K562 (cell line): ENCODE data around the gene KCNJ14. TPM values are rescaled to one million over a fixed set of nuclear protein-coding genes. Genes with fewer than 3 reads are reported as not detected.

Experiments used
- ATAC-seq: fragments of 200-7000 bp; cut with Tn5 transposase; 3 replicates; pipeline ENCODE4 v1.9.1; 2020; ENCODE audit warnings: moderate library complexity
- BruUV-seq: library from RNA; stranded (reverse); fragments of 400-500 nt; replicated peaks from 2 replicates; lab custom pipeline; 2021; lab: Mats Ljungman, UMichigan
- CTCF ChIA-PET: fragments of 300-600 bp; formaldehyde crosslinking; extraction: SDS; loops from one replicate; lab custom pipeline; 2021; ENCODE audit warnings: low intra/inter-chr PET ratio; lab: Yijun Ruan, JAX
- POLR2A ChIA-PET: fragments of 300-600, 350-650 bp; sonication (Branson Sonifier 250); formaldehyde crosslinking; extraction: SDS; loops from one replicate; lab custom pipeline; 2021; ENCODE audit warnings: antibody characterized with exemption, inconsistent platforms; lab: Yijun Ruan, JAX
- DNase-seq, 4 experiments: peaks; one replicate each; pipeline versions ENCODE4 v3.0.0 to v3.0.0-alpha.2; 2011 to 2018; ENCODE audit warnings: low spot score in 3 of 4, mixed read lengths in 3 of 4; ENCODE audit errors: extremely low read depth in 1 of 4
- FAIRE-seq: peaks from 2 replicates; lab custom pipeline; 2011; peaks lifted over from hg19 to GRCh38; lab: Jason Lieb, UNC
- H2AFZ ChIP-seq: 2 replicates; pipeline ENCODE4 v1.6.0; 2011; ENCODE audit warnings: low read depth, low read length, control low read depth, inconsistent platforms
- H3K27ac ChIP-seq: fragments of 200-600 bp; 3 replicates; pipeline ENCODE4 v1.8.0; 2011; ENCODE audit warnings: low read depth, mild to moderate bottlenecking, control low read depth, inconsistent platforms, low read length, moderate library complexity, mixed read lengths; ENCODE audit errors: extremely low read depth
- H3K27me3 ChIP-seq, 2 experiments: fragments of 300-600 bp in 1 of 2; 2 replicates in 1 of 2; 3 replicates in 1 of 2; pipeline versions ENCODE4 v1.6.0 to v1.8.0; 2011; ENCODE audit warnings: inconsistent platforms in 2 of 2, low read length in 2 of 2, mild to moderate bottlenecking in 1 of 2, mixed read lengths in 1 of 2, moderate library complexity in 1 of 2; ENCODE audit not compliant: control insufficient read depth in 2 of 2, insufficient read depth in 2 of 2
- H3K36me3 ChIP-seq: fragments of 300-600 bp; 3 replicates; pipeline ENCODE4 v1.8.0; 2011; ENCODE audit warnings: mild to moderate bottlenecking, low read length, inconsistent platforms; ENCODE audit not compliant: control insufficient read depth, insufficient read depth
- H3K4me1 ChIP-seq, 2 experiments: fragments of 200-600 bp in 1 of 2; replicated peaks in 1 of 2; 2 replicates in 1 of 2; 3 replicates in 1 of 2; pipeline versions ENCODE4 v1.5.1 to v1.8.0; 2011; ENCODE audit warnings: inconsistent platforms in 2 of 2, low read length in 2 of 2, mild to moderate bottlenecking in 1 of 2, mixed read lengths in 1 of 2, moderate library complexity in 1 of 2; ENCODE audit not compliant: control insufficient read depth in 2 of 2, insufficient read depth in 2 of 2
- H3K4me2 ChIP-seq: 2 replicates; pipeline ENCODE4 v1.6.1; 2011; ENCODE audit warnings: low read length, control low read depth, inconsistent platforms, mixed read lengths; ENCODE audit not compliant: insufficient read depth
- H3K4me3 ChIP-seq: fragments of 200-600 bp; sonication (generic), shearing (Covaris generic); 2 replicates; pipeline ENCODE4 v1.5.1; 2016; ENCODE audit warnings: control low read depth, inconsistent platforms
- H3K79me2 ChIP-seq: fragments of 200-600 bp; 3 replicates; pipeline ENCODE4 v1.8.0; 2011; ENCODE audit warnings: low read length, inconsistent platforms; ENCODE audit not compliant: control insufficient read depth, insufficient read depth
- H3K9ac ChIP-seq, 2 experiments: 2 replicates each; pipeline versions ENCODE4 v1.6.0 to v1.6.1; 2011; ENCODE audit warnings: low read depth in 2 of 2, low read length in 2 of 2, control low read depth in 1 of 2, inconsistent platforms in 1 of 2, mild to moderate bottlenecking in 1 of 2, mixed read lengths in 1 of 2; ENCODE audit not compliant: insufficient read depth in 1 of 2
- H3K9me1 ChIP-seq: one replicate; pipeline ENCODE4 v1.6.0; 2011; ENCODE audit warnings: inconsistent platforms, mild to moderate bottlenecking, low read length, moderate library complexity; ENCODE audit not compliant: control insufficient read depth, insufficient read depth
- H3K9me3 ChIP-seq: replicated peaks from 2 replicates; pipeline ENCODE4 v1.5.1; 2011; ENCODE audit warnings: low read depth, low read length, inconsistent platforms; ENCODE audit not compliant: control insufficient read depth, insufficient read depth
- H4K20me1 ChIP-seq: replicated peaks from 2 replicates; pipeline ENCODE4 v1.6.1; 2011; ENCODE audit warnings: low read length, inconsistent platforms, mixed read lengths; ENCODE audit not compliant: control insufficient read depth, insufficient read depth
- CHAMP1 ChIP-seq: fragments of 450-650 bp; IDR thresholded peaks from 2 replicates; pipeline ENCODE4 v1.6.1; 2016; ENCODE audit warnings: mild to moderate bottlenecking
- CTBP1 ChIP-seq: fragments of 450-650 bp; IDR thresholded peaks from 2 replicates; pipeline ENCODE4 v1.6.1; 2016; ENCODE audit warnings: borderline replicate concordance
- KDM4B ChIP-seq, 2 experiments: fragments of 450-650 bp in 1 of 2; sonication (generic) in 1 of 2; IDR thresholded peaks; 2 replicates each; pipeline ENCODE4 v1.6.1; 2016 to 2017; ENCODE audit warnings: borderline replicate concordance in 2 of 2, antibody characterized with exemption in 1 of 2, low read depth in 1 of 2, mild to moderate bottlenecking in 1 of 2
- KLF1 ChIP-seq: fragments of 450-650 bp; IDR thresholded peaks from 2 replicates; pipeline ENCODE4 v1.6.1; 2016; ENCODE audit warnings: missing genetic modification characterization, missing compliant biosample characterization
- NFRKB ChIP-seq: fragments of 450-650 bp; IDR thresholded peaks from 2 replicates; pipeline ENCODE4 v1.6.1; 2016; ENCODE audit warnings: low read depth
- PHB ChIP-seq: fragments of 250-450 bp; sonication (Bioruptor Pico); IDR thresholded peaks from 2 replicates; pipeline ENCODE4 v1.5.0; 2021
- RBM22 ChIP-seq: fragments of 200-400 bp; formaldehyde crosslinking; IDR thresholded peaks from 2 replicates; pipeline ENCODE4 v1.6.1; 2018; ENCODE audit warnings: low read length, low read depth; ENCODE audit not compliant: poor library complexity, severe bottlenecking
- SAP30 ChIP-seq: fragments of 200-600 bp; sonication (generic); IDR thresholded peaks from 2 replicates; pipeline ENCODE4 v1.6.1; 2012; ENCODE audit warnings: borderline replicate concordance, low read depth, mild to moderate bottlenecking, moderate library complexity, low read length, control low read depth, inconsistent platforms; ENCODE audit not compliant: insufficient read depth, poor library complexity, severe bottlenecking
- SMARCC2 ChIP-seq: fragments of 450-650 bp; IDR thresholded peaks from 2 replicates; pipeline ENCODE4 v1.6.1; 2017; ENCODE audit warnings: antibody characterized with exemption, moderate library complexity, mild to moderate bottlenecking, low read depth
- ZBTB2 ChIP-seq: fragments of 450-650 bp; IDR thresholded peaks from 2 replicates; pipeline ENCODE4 v1.6.1; 2016; ENCODE audit warnings: antibody characterized with exemption
- ZBTB8A ChIP-seq: fragments of 450-650 bp; IDR thresholded peaks from 2 replicates; pipeline ENCODE4 v1.6.1; 2018; ENCODE audit warnings: mild to moderate bottlenecking, moderate library complexity; ENCODE audit not compliant: partially characterized antibody
- ZNF277 ChIP-seq: fragments of 250-450 bp; sonication (Bioruptor Pico); IDR thresholded peaks from 2 replicates; pipeline ENCODE4 v1.8.0; 2022; ENCODE audit warnings: inconsistent platforms, mild to moderate bottlenecking, moderate library complexity, borderline replicate concordance
- WGBS: fragments of 100-300 bp; shearing (Covaris generic); methylation state at CpG from one replicate; pipeline ENCODE4 v1.1.6; 2016; ENCODE audit warnings: low coverage, mixed read lengths; ENCODE audit not compliant: insufficient coverage; ENCODE audit errors: missing lambda C conversion rate; 5-methylcytosine and 5-hydroxymethylcytosine counted together
- in situ Hi-C: fragments of 300-500 bp; cut with MboI; formaldehyde crosslinking; loops from 4 replicates; pipeline ENCODE4 v1.15.0; 2018; ENCODE audit warnings: inconsistent platforms, mixed read lengths
- intact Hi-C: fragments of 100-400 bp; cut with micrococcal nuclease; formaldehyde crosslinking; loops from 2 replicates; pipeline ENCODE4 v1.14.2; 2022
- polyA plus RNA-seq, 8 experiments: library from polyadenylated mRNA; depleted of rRNA in 4 of 8; stranded (reverse) in 5 of 8; unstranded in 3 of 8; fragments of >200 nt; fragmentation: Nextera tagmentation in 2 of 8; fragmentation: Illumina TruSeq in 1 of 8; extraction: Ambion mirVana in 2 of 8; extraction: Trizol in 1 of 8; gene quantifications; 2 replicates each; pipeline versions ENCODE4 v1.2.1 to v1.2.3, GENCODE V29; 2011 to 2014; ENCODE audit warnings: inconsistent platforms in 1 of 8, missing spikeins in 1 of 8
- total RNA-seq, 7 experiments: library from RNA; depleted of rRNA in 6 of 7; stranded (reverse); fragments of >200 nt in 6 of 7; fragmentation: Illumina TruSeq in 2 of 7; extraction: Trizol in 2 of 7; gene quantifications; 2 replicates each; pipeline versions ENCODE4 v1.2.1 to v1.2.3, GENCODE V29; 2011 to 2021; ENCODE audit warnings: low replicate concordance in 1 of 7
- TF ChIP-seq, protein P1 (sequence below): fragments of 250-450 bp; sonication (Bioruptor Pico); IDR thresholded peaks from 2 replicates; pipeline ENCODE4 v1.5.0; 2021
- TF ChIP-seq, protein P2 (sequence below): sonication (generic); formaldehyde crosslinking; IDR thresholded peaks from 2 replicates; pipeline ENCODE4 v1.8.1; 2023; ENCODE audit warnings: mild to moderate bottlenecking, missing genetic modification reagents

Gene KCNJ14
- total and polyA plus RNA-seq, 9 of the 15 experiments (the other 6 are each of a cell fraction or from before 2014, with no cell fraction given): 0.15 to 1.6 (median 0.49) TPM

DNA sequence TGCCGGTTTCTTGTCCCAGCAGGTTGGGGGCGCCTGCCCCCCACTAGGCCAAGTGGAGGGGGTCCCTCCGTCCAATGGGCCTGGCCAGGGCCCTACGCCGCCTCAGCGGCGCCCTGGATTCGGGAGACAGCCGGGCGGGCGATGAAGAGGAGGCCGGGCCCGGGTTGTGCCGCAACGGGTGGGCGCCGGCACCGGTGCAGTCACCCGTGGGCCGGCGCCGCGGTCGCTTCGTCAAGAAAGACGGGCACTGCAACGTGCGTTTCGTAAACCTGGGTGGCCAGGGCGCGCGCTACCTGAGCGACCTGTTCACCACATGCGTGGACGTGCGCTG lies 6.2 kb downstream of the KCNJ14 start:
- Histone ChIP-seq H2AFZ (no peak overlapping the region), H3K36me3 (peaks cover 39% of the 10 kb centered on the region; the same call in 1 of the 3 replicates), H3K4me3 (no peak overlapping the region), H3K27me3 (no peaks in the 10 kb centered on the region), H4K20me1 (no peaks in the 10 kb centered on the region), H3K4me1 (peaks cover 0 to 21% of the 10 kb centered on the region in 2 experiments; a peak in 2 of 5 replicates), H3K9ac (no peak overlapping the region), H3K4me2 (no peak overlapping the region), H3K27ac (no peak overlapping the region), H3K9me1 (no peaks in the 10 kb centered on the region), H3K9me3 (no peaks in the 10 kb centered on the region), H3K79me2 (no peaks in the 10 kb centered on the region)
- no peak for FAIRE-seq
- in situ Hi-C loops: no loop called here
- peak in 1 of 4 experiments; percentile 7 for DNase-seq
- 96% methylated on average over 24 of the region's 36 CpGs for WGBS
- no peak for ATAC-seq
- POLR2A ChIA-PET: interaction anchor here (0.6 to 1.1 kb wide), 3 partner anchors 9 to 669 kb away, joined by 3 to 4 read pairs (median 3); no protein-coding TSS in a partner anchor
- CTCF ChIA-PET: no interaction called here
- no TSS peak for BruUV-seq
- intact Hi-C loops: no loop called here
- TF ChIP-seq, protein P1, sequence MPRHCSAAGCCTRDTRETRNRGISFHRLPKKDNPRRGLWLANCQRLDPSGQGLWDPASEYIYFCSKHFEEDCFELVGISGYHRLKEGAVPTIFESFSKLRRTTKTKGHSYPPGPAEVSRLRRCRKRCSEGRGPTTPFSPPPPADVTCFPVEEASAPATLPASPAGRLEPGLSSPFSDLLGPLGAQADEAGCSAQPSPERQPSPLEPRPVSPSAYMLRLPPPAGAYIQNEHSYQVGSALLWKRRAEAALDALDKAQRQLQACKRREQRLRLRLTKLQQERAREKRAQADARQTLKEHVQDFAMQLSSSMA (CRISPR knock-in tag): no peak
- no peak for TF ChIP-seq KLF1 (tag)
- no peak for TF ChIP-seq NFRKB
- no peak for TF ChIP-seq SAP30
- TF ChIP-seq ZBTB8A: no peak
- no peak for TF ChIP-seq SMARCC2
- no peak for TF ChIP-seq CTBP1
- TF ChIP-seq PHB (CRISPR knock-in tag): no peak
- TF ChIP-seq ZBTB2: no peak
- TF ChIP-seq RBM22: no peak
- TF ChIP-seq, protein P2, sequence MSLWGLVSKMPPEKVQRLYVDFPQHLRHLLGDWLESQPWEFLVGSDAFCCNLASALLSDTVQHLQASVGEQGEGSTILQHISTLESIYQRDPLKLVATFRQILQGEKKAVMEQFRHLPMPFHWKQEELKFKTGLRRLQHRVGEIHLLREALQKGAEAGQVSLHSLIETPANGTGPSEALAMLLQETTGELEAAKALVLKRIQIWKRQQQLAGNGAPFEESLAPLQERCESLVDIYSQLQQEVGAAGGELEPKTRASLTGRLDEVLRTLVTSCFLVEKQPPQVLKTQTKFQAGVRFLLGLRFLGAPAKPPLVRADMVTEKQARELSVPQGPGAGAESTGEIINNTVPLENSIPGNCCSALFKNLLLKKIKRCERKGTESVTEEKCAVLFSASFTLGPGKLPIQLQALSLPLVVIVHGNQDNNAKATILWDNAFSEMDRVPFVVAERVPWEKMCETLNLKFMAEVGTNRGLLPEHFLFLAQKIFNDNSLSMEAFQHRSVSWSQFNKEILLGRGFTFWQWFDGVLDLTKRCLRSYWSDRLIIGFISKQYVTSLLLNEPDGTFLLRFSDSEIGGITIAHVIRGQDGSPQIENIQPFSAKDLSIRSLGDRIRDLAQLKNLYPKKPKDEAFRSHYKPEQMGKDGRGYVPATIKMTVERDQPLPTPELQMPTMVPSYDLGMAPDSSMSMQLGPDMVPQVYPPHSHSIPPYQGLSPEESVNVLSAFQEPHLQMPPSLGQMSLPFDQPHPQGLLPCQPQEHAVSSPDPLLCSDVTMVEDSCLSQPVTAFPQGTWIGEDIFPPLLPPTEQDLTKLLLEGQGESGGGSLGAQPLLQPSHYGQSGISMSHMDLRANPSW (CRISPR knock-in tag): no peak
- TF ChIP-seq ZNF277 (CRISPR knock-in tag): no peak
- TF ChIP-seq CHAMP1: no peak
- no peak for TF ChIP-seq KDM4B (IDR thresholded peaks at IDR 0.05; ENCODE audit: borderline replicate concordance in 2 of 2, low read depth in 1 of 2)
